Cardiac septum (tissue), 1 donor: ENCODE measurements around the gene VAV2. TPM values are rescaled to one million over a fixed set of nuclear protein-coding genes. Genes with fewer than 3 reads are reported as not detected.

ENCODE experiments used
- DNase-seq: peaks from one replicate; pipeline ENCODE4 v3.0.0-alpha.2; 2020; ENCODE audit warnings: low spot score
- intact Hi-C: fragments of 100-400 bp; cut with DNase I; formaldehyde crosslinking; loops from one replicate; pipeline ENCODE4 v1.14.0; 2022
- long read RNA-seq: library from polyadenylated mRNA; unstranded; transcript quantifications from one replicate; pipeline ENCODE4 v2.0.0, GENCODE V29; 2021
- total RNA-seq: library from RNA; stranded (reverse); fragmentation: NEBNext Ultra II Directional; extraction: Animal tissue kit (Norgen Biotek cat#: 25700); gene quantifications from one replicate; pipeline ENCODE4 v1.2.1, GENCODE V29; 2021
- donor health status: DM: no; HTN: no; CAD: no.

The VAV2 gene, protein sequence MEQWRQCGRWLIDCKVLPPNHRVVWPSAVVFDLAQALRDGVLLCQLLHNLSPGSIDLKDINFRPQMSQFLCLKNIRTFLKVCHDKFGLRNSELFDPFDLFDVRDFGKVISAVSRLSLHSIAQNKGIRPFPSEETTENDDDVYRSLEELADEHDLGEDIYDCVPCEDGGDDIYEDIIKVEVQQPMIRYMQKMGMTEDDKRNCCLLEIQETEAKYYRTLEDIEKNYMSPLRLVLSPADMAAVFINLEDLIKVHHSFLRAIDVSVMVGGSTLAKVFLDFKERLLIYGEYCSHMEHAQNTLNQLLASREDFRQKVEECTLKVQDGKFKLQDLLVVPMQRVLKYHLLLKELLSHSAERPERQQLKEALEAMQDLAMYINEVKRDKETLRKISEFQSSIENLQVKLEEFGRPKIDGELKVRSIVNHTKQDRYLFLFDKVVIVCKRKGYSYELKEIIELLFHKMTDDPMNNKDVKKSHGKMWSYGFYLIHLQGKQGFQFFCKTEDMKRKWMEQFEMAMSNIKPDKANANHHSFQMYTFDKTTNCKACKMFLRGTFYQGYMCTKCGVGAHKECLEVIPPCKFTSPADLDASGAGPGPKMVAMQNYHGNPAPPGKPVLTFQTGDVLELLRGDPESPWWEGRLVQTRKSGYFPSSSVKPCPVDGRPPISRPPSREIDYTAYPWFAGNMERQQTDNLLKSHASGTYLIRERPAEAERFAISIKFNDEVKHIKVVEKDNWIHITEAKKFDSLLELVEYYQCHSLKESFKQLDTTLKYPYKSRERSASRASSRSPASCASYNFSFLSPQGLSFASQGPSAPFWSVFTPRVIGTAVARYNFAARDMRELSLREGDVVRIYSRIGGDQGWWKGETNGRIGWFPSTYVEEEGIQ
- total RNA-seq: 8.1 TPM
- long read RNA-seq, full-length matches to known transcripts: 2 of 19 reads
- long read RNA-seq, partial matches to known transcripts: 12 of 19 reads
- long read RNA-seq, other reads (novel, unspliced or antisense): 5 of 19 reads

GRCh38 chr9:133991964-133992779 lies at the start of gene VAV2:
Gene VAV2, minus strand, starts transcription at chr9:133992324. Its CDS starts 46 bp downstream, at chr9:133992278.
- intact Hi-C loops: loop anchor here (5.0 kb wide), 1 partner anchor 75 kb away; no protein-coding TSS in a partner anchor
- no peak for DNase-seq

DNA sequence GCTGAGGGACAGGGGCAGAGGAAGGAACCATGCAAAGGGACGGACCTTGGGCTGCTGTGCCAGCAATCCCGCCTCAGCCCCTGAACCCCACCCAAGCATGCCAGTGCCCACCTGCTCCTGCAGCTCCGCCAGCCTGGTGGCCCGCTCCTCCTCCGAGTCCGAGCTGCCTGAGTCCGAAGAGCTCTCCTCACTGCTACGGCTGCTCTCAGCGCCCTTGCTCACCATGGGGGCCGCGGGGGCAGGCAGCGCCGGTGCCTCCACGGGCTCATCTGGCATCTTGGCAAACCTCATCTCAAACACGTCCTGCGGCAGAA lies 49.5 kb upstream of the VAV2 start:
- DNase-seq: no peak
- intact Hi-C loops: no loop called here

GRCh38 chr9:134040781-134041648 lies 48.9 kb upstream of the VAV2 start:
- no peak for DNase-seq
- intact Hi-C loops: no loop called here

DNA sequence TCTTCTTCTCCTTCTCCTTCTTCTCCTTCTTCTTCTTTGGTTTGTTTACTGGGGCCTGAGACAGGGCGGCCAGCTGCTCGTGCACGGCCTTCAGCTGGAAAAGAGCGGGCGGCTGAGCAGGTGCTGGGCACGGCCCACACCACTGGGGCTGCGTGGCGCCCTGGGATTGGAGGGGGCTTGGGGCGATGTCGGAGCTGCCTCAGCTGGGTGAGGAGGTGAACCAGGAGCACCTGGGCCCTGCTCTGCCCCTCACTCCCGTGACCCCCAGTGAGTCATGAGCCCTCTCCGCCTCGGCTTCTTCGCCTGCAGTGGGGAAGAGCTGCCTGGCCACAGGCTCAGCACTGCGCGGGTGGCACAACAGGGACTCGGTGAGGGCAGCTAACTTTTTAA lies 48.0 kb upstream of the VAV2 start:
- intact Hi-C loops: no loop called here
- DNase-seq: no peak

- no peak for DNase-seq
- intact Hi-C loops: no loop called here
Observed at GRCh38 chr9:134039386-134040175, 47.5 kb upstream of the VAV2 start.

GRCh38 chr9:134037641-134038040 lies 45.5 kb upstream of the VAV2 start:
- intact Hi-C loops: no loop called here
- DNase-seq: no peak

DNA sequence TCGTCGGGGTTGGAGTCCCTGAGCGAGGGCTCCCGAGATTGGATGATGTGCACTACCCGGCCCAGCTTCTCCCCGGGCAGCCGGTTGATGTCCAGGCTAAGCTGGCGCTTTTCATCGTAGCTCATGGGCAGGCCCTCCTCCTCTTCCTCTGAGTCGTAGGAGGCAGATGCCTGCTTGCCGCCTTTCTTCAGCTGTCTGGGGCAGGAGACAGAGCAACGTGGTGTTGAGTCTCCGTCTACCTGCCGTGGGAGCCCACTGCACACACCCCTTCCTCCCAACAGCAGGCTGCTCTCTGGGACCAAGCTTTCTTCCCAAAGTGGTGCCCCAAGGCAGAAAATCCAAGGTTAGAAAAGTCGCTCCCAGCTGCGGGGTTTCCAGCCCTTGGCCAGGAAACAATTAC lies 44.0 kb upstream of the VAV2 start:
- no peak for DNase-seq
- intact Hi-C loops: no loop called here

- DNase-seq: no peak
- intact Hi-C loops: no loop called here
Observed at GRCh38 chr9:134035041-134036039, 43.2 kb upstream of the VAV2 start.

DNA sequence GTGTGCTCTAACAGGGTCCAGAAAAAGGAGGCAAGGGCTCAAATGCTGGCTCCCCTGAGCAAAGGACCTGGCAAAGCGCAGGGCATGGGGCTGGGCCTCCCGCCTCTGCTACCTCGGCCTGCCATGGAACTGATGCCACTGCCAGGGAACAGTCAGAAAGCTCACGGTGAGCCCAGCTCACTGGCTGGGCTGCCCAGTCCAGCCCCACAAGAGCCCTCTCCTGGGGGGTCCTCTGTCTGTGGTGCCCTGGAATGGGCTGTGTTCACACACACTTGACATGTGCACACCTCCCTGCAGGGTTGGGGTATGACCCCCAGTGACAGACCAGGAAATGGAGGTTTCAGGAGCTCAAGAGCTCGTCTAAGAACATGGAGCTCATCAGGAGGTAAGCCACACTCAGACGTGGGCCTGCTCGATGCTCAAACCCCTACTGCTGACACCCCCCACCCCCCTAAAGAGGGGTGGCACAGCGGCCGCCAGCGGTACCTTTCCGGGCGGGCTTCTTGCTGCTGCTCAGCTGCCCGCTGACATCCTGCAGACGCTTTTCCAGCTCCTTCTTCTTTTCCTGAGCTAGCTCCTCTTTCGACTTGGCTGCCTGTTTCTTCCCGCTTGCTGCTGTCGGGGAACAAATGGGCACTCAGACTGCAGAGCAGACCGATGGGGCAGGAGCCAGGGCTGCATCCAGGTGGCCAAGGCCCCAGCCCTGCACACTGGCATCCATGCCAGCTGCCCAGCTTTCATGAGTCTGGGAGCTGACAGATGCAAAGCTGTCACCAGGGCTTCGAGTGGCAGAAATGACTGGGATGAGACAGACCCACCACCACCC lies 42.3 kb upstream of the VAV2 start:
- intact Hi-C loops: no loop called here
- no peak for DNase-seq

GRCh38 chr9:134033516-134034214 lies 41.5 kb upstream of the VAV2 start:
- intact Hi-C loops: no loop called here

GRCh38 chr9:134032456-134033222 lies 40.5 kb upstream of the VAV2 start:
- no peak for DNase-seq
- intact Hi-C loops: no loop called here

More at GRCh38 chr9:134033516-134034214, 41.5 kb upstream of the VAV2 start:
- no peak for DNase-seq

DNA sequence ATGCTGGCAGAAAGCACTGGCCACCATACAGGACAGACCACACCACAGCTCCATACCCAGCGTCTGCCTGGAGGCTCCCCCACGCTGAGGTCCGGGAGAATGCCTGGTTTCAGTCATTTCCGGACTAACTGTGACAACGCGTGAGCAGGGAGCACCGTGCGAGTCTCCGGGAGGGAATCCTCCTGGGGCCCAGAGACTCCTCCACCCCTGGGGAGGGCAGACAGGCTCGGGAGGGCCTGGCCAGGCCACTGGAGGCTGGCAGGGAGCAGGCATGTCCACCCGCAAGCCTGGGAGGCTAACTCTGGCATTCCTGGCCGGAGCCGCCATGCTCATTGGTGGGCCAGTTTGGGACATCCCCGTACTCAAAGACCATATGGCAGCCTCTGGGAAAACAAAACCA lies 39.7 kb upstream of the VAV2 start:
- intact Hi-C loops: no loop called here
- DNase-seq: no peak

DNA sequence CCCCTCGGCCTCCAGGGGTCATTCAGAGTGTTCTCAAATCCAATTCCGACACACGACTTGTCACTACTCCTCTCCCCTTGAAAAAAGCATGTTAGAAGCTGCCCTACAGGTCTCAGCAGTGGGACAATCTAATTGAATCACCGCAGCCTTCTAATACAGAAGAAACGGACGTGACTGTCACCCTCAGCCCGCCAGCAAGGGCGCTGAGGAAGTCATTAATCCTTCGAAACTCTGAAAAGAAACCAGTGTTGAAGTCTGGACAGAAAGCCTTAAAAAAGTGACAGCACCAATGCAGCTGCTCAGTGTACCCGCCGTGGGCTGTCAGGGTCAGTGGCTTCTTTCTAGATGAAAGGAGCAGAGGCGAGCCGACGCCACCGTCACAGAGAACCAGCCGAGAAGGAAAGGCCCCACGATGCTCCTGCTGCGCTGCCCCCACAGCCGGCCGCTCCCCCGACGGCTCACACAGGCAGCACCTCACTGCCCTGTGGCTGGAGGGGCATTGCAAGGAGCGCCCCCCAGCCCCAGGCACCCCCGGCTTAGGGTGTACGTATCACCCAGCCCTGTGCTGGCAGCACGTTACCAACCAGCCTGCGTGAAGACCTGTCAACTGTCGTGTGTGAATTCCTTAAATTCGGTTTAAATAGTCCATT lies 38.8 kb upstream of the VAV2 start:
- no peak for DNase-seq
- intact Hi-C loops: no loop called here
